ENCODE results near the gene COX10. TPM values are rescaled to one million over a fixed set of nuclear protein-coding genes. Genes with fewer than 3 reads are reported as not detected.

The COX10 gene
- total RNA-seq, 4 donors from 2014 or later, result 20.3 to 27.2 (median 22.0) TPM

DNA sequence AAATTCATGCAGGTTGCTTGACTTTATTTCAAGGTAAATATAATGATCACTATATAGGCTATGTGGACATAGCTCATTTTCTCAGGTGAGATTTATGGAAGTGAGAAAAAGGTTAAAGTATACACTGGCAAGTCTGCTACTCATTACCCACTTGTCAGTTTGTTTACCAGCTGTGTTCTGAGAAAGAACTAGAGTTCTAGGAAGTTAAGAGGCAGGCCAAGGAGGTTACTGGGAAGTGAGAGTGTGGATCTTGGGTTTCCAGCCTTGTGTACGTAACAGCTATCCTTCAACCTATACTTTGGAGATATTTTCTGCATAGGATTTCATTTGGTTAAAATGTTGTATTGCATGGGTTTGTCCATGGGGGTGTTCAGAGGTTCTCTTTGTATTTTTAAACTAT lies 31.9 kb upstream of the COX10 start:
- H3K9me3 ChIP-seq, result no peaks in the 10 kb centered on the region
- peaks cover 9 to 15% (median 12%) of the 10 kb centered on the region in 4 donors for H3K36me3 ChIP-seq
- intact Hi-C loops (cut with DNase I), result no loop called here
- no peak for DNase-seq (ENCODE audit: extremely low spot score)
- no peaks in the 10 kb centered on the region for H3K27me3 ChIP-seq
- 89% methylated on average over 1 of the region's 1 CpG for WGBS
- TF ChIP-seq POLR2A (IDR thresholded peaks at IDR 0.05; ENCODE audit: low read depth) (no peak), POLR2AphosphoS5 (IDR thresholded peaks at IDR 0.05) (no peak), EP300 (IDR thresholded peaks at IDR 0.05) (no peak)
- TF ChIP-seq, protein P1, sequence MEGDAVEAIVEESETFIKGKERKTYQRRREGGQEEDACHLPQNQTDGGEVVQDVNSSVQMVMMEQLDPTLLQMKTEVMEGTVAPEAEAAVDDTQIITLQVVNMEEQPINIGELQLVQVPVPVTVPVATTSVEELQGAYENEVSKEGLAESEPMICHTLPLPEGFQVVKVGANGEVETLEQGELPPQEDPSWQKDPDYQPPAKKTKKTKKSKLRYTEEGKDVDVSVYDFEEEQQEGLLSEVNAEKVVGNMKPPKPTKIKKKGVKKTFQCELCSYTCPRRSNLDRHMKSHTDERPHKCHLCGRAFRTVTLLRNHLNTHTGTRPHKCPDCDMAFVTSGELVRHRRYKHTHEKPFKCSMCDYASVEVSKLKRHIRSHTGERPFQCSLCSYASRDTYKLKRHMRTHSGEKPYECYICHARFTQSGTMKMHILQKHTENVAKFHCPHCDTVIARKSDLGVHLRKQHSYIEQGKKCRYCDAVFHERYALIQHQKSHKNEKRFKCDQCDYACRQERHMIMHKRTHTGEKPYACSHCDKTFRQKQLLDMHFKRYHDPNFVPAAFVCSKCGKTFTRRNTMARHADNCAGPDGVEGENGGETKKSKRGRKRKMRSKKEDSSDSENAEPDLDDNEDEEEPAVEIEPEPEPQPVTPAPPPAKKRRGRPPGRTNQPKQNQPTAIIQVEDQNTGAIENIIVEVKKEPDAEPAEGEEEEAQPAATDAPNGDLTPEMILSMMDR (IDR thresholded peaks at IDR 0.05), result no peak
- no peak overlapping the region for H3K4me3 ChIP-seq
- H3K27ac ChIP-seq (replicated peaks in 1 of 4), result no peak overlapping the region
- peaks cover 0 to 14% (median 11%) of the 10 kb centered on the region in 4 donors for H3K4me1 ChIP-seq

DNA sequence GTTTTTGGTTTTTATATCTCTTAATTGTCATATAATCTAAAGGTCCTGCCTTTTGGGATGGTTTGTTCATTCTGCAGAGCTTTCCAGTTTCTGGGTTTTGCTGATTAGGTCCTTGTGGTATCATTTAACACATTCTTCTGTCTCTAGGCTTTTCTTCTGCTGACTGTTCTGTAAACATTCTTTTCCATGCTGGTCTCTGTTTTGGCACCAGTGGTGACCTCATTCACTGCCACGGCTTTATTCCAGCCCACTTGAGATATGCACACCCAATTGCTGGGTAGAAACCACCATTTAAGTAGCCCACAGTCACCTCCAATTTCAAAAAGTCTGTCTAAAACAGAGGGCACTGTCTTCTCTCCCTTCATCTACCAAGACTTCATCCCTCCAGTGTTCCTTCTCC lies 31.1 kb upstream of the COX10 start:
- intact Hi-C loops (cut with DNase I), result no loop called here
- Histone ChIP-seq H3K9me3 (no peaks in the 10 kb centered on the region), H3K4me3 (no peak overlapping the region), H3K27me3 (no peaks in the 10 kb centered on the region), H3K4me1 (peaks cover 0 to 14% (median 11%) of the 10 kb centered on the region in 4 donors), H3K36me3 (peaks cover 2 to 11% (median 10%) of the 10 kb centered on the region in 4 donors), H3K27ac (replicated peaks in 1 of 4) (no peak overlapping the region)
- DNase-seq (ENCODE audit: extremely low spot score), result no peak
- 27% methylated on average over 1 of the region's 1 CpG for WGBS
- TF ChIP-seq POLR2A (IDR thresholded peaks at IDR 0.05; ENCODE audit: low read depth) (no peak), EP300 (IDR thresholded peaks at IDR 0.05) (no peak), POLR2AphosphoS5 (IDR thresholded peaks at IDR 0.05) (no peak)
- TF ChIP-seq, protein P1 (IDR thresholded peaks at IDR 0.05), result no peak

DNA sequence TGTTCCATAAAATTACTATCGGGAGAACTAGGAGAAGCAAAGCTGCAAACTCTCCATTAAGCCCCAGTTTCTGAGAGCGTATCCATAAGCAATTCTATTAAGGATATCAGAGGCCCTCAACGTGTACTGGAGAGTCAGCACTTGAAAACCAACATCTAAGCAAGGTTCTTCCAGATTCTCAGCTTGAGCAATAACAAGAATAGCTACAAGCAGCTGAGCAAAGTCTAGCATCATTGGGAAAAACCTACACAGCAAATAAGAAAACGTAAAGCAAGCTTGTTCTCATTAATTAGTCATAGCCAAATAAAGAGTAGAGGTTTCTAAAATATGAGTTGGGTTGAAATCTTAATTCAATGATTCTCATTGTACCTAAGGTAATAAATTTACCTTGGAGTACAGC lies 26.9 kb upstream of the COX10 start:
- WGBS, result 96% methylated on average over 4 of the region's 4 CpGs

DNA sequence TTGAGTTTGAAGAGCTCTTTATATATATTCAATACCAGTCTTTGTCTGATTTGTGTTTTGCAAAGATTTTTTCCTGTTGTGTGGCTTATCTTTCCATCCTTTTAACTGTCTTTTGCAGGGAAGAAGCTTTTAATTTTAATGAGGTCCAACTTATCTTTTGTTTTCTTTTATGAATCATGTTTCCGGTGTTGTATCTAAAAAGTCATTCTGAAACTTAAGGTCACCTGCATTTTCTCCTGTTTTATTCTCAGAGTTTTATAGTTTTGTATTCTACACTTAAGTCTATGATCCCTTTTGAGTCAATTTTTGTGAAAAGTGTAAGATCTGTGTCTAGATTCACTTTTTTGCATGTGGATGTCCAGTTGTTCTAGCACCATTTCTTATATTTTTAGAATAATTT lies 24.6 kb upstream of the COX10 start:
- WGBS, result 96% methylated on average over 1 of the region's 1 CpG
- Histone ChIP-seq H3K36me3 (no peaks in the 10 kb centered on the region), H3K27me3 (no peaks in the 10 kb centered on the region), H3K9me3 (no peaks in the 10 kb centered on the region), H3K4me1 (no peaks in the 10 kb centered on the region), H3K4me3 (no peak overlapping the region), H3K27ac (replicated peaks in 1 of 4) (no peak overlapping the region)
- intact Hi-C loops (cut with DNase I), result no loop called here
- TF ChIP-seq, protein P1 (IDR thresholded peaks at IDR 0.05), result no peak
- TF ChIP-seq POLR2AphosphoS5 (IDR thresholded peaks at IDR 0.05), result no peak
- no peak for TF ChIP-seq EP300 (IDR thresholded peaks at IDR 0.05)
- TF ChIP-seq POLR2A (IDR thresholded peaks at IDR 0.05; ENCODE audit: low read depth), result no peak
- no peak for DNase-seq (ENCODE audit: extremely low spot score)

More for the DNA sequence above, 26.9 kb upstream of the COX10 start:
- H3K27ac ChIP-seq (replicated peaks in 1 of 4), result no peak overlapping the region
- intact Hi-C loops (cut with DNase I), result no loop called here
- H3K36me3 ChIP-seq, result no peaks in the 10 kb centered on the region
- H3K4me3 ChIP-seq, result no peak overlapping the region
- no peaks in the 10 kb centered on the region for H3K27me3 ChIP-seq
- H3K9me3 ChIP-seq, result no peaks in the 10 kb centered on the region
- TF ChIP-seq POLR2A (IDR thresholded peaks at IDR 0.05; ENCODE audit: low read depth) (no peak), EP300 (IDR thresholded peaks at IDR 0.05) (no peak), POLR2AphosphoS5 (IDR thresholded peaks at IDR 0.05) (no peak)
- TF ChIP-seq, protein P1 (IDR thresholded peaks at IDR 0.05), result no peak
- DNase-seq (ENCODE audit: extremely low spot score), result no peak
- H3K4me1 ChIP-seq, result peaks cover 0 to 14% (median 11%) of the 10 kb centered on the region in 4 donors

DNA sequence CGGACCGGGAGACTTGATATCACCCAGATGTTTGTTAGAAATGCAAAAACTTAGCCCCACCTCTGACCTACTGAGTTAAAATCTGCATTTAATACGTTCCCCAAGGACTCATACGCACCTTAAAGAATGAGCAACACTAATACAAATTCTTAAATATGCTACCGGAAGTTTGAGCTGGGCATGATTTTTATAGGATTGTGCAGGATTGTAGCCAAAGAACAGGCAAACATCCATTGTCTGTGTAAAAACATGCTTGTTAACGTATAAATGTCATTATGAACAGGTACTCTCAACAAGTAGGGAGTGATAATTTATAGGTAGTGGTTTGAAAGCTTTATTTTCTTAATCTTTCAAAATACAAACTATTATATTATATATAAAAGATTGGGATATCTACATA lies 22.3 kb upstream of the COX10 start:
- Histone ChIP-seq H3K27me3 (no peaks in the 10 kb centered on the region), H3K27ac (replicated peaks in 1 of 4) (no peak overlapping the region), H3K9me3 (no peaks in the 10 kb centered on the region), H3K4me3 (no peak overlapping the region), H3K36me3 (peaks cover 0 to 13% (median 8%) of the 10 kb centered on the region in 4 donors), H3K4me1 (no peaks in the 10 kb centered on the region)
- intact Hi-C loops (cut with DNase I), result no loop called here
- 95% methylated on average over 6 of the region's 6 CpGs for WGBS
- DNase-seq (ENCODE audit: extremely low spot score), result no peak
- TF ChIP-seq, protein P1 (IDR thresholded peaks at IDR 0.05), result no peak
- TF ChIP-seq EP300 (IDR thresholded peaks at IDR 0.05) (no peak), POLR2A (IDR thresholded peaks at IDR 0.05; ENCODE audit: low read depth) (no peak), POLR2AphosphoS5 (IDR thresholded peaks at IDR 0.05) (no peak)

All from esophagus muscularis mucosa (tissue), 4 donors.